SK-N-MC (cell line): ENCODE data around the gene PPP2R3B.
"Not testable (repeated sequence)": the region's sequence is repeated elsewhere in the genome, so short reads cannot be mapped to it uniquely, and the experiment has no call there.

Experiments used
- DNase-seq: peaks from one replicate; pipeline ENCODE4 v3.0.0-alpha.2; 2011; ENCODE audit warnings: low read depth, low spot score
- H3K27ac ChIP-seq: fragments of 200-600 bp; sonication (generic); 2 replicates; pipeline ENCODE4 v1.5.1; 2016; ENCODE audit warnings: mixed run types
- H3K36me3 ChIP-seq: fragments of 200-600 bp; sonication (generic); 2 replicates; pipeline ENCODE4 v1.6.1; 2017; ENCODE audit warnings: antibody characterized with exemption, low read length, mixed read lengths; ENCODE audit not compliant: insufficient read depth
- H3K4me3 ChIP-seq: fragments of 200-600 bp; sonication (generic); 2 replicates; pipeline ENCODE4 v1.5.1; 2016
- H3K9ac ChIP-seq: fragments of 200-600 bp; sonication (generic); 2 replicates; pipeline ENCODE4 v1.8.0; 2017; ENCODE audit warnings: mixed run types, mixed read lengths; ENCODE audit not compliant: insufficient read length
- H3K9me3 ChIP-seq: fragments of 200-600 bp; sonication (generic); 2 replicates; pipeline ENCODE4 v1.6.1; 2017; ENCODE audit warnings: low read depth, mild to moderate bottlenecking, antibody characterized with exemption, low read length, moderate library complexity, mixed read lengths
- EZH2 ChIP-seq: fragments of 200-600 bp; sonication (generic); IDR thresholded peaks from one replicate; pipeline ENCODE4 v1.6.1; 2017; ENCODE audit warnings: antibody characterized with exemption
- FOXP2 ChIP-seq: optimal IDR thresholded peaks from 2 replicates; pipeline ENCODE3; 2011; ENCODE audit warnings: mild to moderate bottlenecking, moderate library complexity; ENCODE audit not compliant: insufficient read depth; ENCODE audit errors: extremely low read length, control extremely low read depth
- POLR2AphosphoS5 ChIP-seq: IDR thresholded peaks from 2 replicates; pipeline ENCODE4 v1.6.1; 2012; ENCODE audit warnings: mild to moderate bottlenecking, low read depth, low read length, borderline replicate concordance

PPP2R3B gene

DNA sequence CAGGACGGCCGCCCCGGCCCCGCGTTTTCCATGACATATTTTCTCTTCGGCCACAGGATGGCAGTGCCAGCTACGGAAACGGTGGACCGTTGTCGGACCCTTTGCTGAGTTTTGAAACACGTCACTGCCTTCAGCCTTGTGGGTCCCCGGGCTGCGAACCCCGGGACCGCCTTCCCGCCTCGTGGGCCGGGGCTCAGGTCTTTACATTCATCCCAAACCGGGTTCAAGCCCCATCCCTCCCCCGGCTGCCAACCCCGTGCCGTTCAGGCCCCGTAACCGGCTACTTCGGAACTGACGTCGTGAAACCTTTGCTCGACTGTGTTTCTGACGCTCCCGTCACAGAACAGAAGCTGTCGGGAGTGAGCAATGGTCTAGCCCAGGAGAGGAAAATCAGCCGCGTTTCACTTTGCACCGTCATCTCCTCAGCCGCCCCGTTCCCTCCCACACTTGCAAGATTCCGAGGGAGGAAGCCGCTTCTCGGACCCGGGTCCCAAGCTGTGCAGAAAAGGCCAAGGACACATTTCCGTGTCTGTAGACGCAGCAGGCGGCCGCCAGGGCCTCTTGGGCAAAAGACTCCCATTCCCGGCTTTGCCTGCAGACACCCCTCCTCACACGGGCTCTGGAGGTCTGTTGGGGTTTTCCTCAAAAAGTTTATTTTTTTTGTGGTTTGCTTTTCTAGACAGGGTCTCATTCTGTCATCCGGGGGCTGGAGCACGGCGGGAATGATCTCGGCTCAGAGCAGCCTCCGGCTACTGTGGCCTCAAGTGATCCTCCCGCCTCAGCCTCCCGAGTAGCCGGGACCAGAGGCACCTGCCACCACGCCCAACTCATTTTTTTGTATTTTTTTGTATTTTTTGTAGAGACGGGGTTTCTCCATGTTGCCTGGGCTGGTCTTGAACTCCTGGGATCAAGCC, 41.4 kb upstream of the PPP2R3B start:
- TF ChIP-seq EZH2: peak; percentile 69
- TF ChIP-seq POLR2AphosphoS5: no peak
- TF ChIP-seq FOXP2: no peak
- Histone ChIP-seq H3K36me3 (no peaks in the 10 kb centered on the region), H3K9ac (no peak overlapping the region), H3K4me3 (no peak overlapping the region), H3K27ac (no peak overlapping the region), H3K9me3 (no peaks in the 10 kb centered on the region)
- DNase-seq: no peak

DNA sequence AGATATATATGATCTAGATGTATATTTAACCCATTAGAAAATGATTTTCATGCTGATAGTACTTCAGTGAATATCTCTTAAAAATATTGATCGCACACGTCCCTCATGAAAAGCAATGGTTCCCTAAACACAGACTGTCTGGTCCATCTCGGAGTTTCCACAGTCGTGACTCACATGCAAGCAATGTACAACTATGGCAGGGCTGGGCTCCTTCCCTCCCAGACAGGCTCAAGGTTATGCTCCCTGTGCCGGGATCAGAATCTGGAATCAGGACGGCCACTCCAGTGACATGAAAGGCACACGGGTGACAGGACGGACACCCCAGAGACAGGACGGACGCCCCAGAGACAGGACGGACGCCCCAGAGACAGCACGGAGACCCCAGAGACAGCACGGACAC, 40.2 kb upstream of the PPP2R3B start:
- Histone ChIP-seq H3K9me3 (no peaks in the 10 kb centered on the region), H3K4me3 (no peak overlapping the region), H3K36me3 (no peaks in the 10 kb centered on the region), H3K9ac (no peak overlapping the region), H3K27ac (no peak overlapping the region)
- no peak for TF ChIP-seq POLR2AphosphoS5
- no peak for TF ChIP-seq EZH2
- no peak for DNase-seq

DNA sequence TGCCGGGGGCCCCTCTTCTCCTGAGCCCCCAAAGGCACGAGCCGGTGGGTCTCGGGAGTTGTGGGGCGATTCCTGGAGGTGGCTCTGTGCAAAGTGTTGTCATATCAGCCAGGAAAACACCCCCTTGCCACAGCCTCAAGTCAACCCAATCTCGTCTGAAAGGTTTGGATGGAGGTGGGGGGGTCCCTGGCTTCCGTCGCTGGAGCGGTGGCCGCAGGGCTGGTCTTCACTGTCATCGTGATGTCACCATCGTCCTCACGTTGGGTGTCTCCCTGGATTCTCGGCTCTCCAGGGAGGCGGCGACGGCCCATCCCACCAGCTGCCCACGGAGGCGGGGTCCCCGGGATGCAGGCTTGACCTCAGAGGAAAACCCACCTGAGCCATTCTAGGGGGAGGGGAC, 38.3 kb upstream of the PPP2R3B start:
- Histone ChIP-seq H3K36me3 (no peaks in the 10 kb centered on the region), H3K9me3 (no peaks in the 10 kb centered on the region), H3K27ac (no peak overlapping the region), H3K4me3 (no peak overlapping the region), H3K9ac (no peak overlapping the region)
- no peak for DNase-seq
- TF ChIP-seq FOXP2: no peak
- TF ChIP-seq POLR2AphosphoS5: no peak
- no peak for TF ChIP-seq EZH2

DNA sequence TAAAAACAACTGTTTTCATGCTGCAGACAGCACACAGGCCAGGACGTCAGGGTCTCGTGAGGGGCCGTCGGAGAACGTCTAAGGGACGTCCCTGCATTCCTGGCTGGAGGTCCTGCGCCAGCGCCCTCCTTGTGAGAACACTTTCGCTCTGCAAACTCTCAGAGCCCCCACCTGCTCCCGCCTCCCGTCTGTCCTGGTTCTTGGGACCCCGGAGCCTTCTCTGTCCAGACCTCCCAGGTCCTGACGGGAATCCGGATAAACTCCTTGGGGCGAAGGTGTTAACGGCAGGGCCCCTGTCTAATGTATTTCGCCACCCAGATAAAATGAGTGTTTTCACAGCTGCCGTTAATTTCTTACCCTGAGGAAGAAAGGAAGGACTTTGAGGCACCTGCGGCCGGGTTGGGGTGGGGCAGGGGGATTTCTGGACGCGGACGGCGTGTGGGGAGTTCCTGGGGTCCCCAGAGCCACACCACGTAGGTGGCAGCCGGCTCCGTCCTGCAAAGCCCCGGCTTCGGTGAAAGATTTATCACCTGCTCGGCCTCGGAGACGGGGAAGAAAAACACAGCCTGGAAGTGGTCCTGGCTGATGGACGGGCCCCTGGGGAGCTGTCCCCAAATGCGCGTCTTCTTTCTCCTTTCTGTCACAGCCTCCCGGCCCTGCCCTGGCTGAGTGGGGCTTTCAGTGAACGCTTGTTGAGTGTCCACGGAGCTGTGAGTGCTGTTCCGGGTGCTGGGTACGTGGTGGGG, 35.1 kb upstream of the PPP2R3B start:
- no peak for DNase-seq
- Histone ChIP-seq H3K27ac (no peak overlapping the region), H3K9ac (no peak overlapping the region), H3K9me3 (no peaks in the 10 kb centered on the region), H3K4me3 (no peak overlapping the region), H3K36me3 (no peaks in the 10 kb centered on the region)
- no peak for TF ChIP-seq FOXP2
- TF ChIP-seq EZH2: no peak
- no peak for TF ChIP-seq POLR2AphosphoS5

DNA sequence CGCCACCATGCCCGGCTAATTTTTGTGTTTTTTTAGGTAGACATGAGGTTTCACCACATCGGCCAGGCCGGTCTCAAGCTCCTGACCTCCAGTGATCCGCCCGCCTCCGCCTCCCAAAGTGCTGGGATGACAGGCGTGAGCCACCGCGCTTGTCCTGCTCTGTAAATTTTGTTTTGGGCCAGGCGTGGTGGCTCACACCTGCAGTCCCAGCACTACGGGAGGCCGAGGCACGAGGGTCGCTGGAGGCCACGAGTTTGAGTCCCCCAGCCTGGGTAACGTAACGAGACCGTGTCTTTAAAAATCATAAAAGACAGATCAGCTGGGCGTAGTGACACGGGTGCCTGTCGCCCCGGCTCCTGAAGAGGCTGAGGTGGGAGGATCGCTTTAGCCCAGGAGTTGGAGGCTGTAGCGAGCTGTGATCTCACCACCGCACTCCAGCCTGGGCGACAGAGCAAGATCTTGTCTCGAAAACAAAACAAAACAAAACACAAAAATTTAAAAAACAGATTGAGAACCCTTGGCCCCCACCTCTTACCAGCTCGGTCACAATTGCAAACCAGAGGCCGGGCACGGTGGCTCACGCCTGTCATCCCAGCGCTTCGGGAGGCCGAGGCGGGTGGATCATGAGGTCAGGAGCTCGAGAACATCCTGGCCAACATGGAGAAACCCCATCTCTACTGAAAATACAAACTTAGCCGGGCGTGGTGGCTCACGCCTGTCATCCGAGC, 34.0 kb upstream of the PPP2R3B start:
- Histone ChIP-seq H3K27ac (no peak overlapping the region), H3K4me3 (no peak overlapping the region), H3K36me3 (no peaks in the 10 kb centered on the region), H3K9me3 (no peaks in the 10 kb centered on the region), H3K9ac (no peak overlapping the region)
- no peak for DNase-seq
- TF ChIP-seq EZH2 (no peak), FOXP2 (no peak), POLR2AphosphoS5 (no peak)

DNA sequence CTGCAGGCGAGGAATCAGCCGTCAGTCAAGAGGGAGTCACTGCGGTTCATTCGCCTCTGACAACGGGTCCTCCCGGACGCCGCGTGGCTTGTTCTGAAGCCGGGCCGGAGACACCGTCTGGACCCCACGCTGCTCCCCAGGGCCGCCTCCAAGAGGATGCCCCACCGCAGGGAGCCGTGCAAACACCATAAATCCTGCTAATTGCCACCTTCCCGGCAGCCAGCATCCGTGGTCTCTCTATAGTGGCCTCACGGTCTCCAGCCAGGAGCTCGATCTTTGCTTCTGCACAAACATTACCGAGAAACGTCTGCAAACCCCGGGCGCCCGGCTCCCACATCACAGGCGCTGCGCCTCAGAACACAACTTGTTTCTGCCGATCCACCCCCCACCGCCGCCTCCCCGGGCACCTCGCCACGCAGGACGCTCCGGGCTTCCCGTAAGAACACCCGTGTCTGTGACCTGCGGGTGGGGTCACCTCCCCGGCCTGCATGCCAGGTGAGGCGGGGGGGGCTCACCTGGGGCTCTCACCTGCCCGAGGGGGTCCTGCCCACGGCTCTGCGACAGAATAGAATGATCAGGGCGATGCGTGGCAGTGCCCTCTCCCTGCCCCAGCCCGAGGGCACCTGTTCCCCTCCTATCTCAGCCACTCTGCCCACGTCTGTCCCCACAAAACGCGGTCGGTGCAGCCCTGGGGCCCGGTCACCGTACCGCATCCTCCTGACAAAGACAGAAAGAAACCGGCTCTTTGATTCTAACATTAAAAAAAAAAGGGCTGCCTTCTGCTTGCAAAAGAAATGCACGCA, 32.4 kb upstream of the PPP2R3B start:
- no peak overlapping the region for H3K4me3 ChIP-seq
- H3K9me3 ChIP-seq: no peaks in the 10 kb centered on the region
- H3K9ac ChIP-seq: no peak overlapping the region
- no peak overlapping the region for H3K27ac ChIP-seq
- no peak for DNase-seq
- no peaks in the 10 kb centered on the region for H3K36me3 ChIP-seq
- TF ChIP-seq POLR2AphosphoS5 (no peak), EZH2 (no peak), FOXP2 (no peak)

DNA sequence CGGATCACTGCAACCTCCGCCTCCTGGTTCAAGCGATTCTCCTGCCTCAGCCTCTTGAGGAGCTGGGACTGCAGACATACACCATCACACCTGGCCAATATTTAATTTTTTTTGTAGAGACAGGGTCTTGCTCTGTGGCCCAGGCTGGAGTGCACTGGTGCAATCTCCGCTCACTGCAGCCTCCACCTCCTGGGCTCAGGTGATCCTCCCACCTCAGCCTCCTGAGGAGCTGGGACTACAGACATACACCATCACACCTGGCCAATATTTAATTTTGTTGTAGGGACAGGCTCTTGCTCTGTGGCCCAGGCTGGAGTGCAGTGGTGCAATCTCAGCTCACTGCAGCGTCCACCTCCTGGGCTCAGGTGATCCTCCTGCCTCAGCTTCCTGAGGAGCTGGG, 28.8 kb upstream of the PPP2R3B start:
- not testable (repeated sequence) for H3K27ac ChIP-seq, H3K4me3 ChIP-seq, DNase-seq, H3K9me3 ChIP-seq, H3K36me3 ChIP-seq, H3K9ac ChIP-seq
